Skeletal muscle cell (primary cell): Measurements from ENCODE around the gene NR3C1.
A peak's percentile ranks its signal among the peaks of the same experiment; 100 is the strongest.

ENCODE experiments used
- DNase-seq: peaks from one replicate; pipeline ENCODE4 v3.0.0-alpha.2; 2010; ENCODE audit warnings: low read depth
- H3K4me3 ChIP-seq: 2 replicates; pipeline ENCODE4 v1.5.1; 2011; ENCODE audit warnings: low read depth, mild to moderate bottlenecking, control low read depth, low read length, moderate library complexity

Gene NR3C1

DNA sequence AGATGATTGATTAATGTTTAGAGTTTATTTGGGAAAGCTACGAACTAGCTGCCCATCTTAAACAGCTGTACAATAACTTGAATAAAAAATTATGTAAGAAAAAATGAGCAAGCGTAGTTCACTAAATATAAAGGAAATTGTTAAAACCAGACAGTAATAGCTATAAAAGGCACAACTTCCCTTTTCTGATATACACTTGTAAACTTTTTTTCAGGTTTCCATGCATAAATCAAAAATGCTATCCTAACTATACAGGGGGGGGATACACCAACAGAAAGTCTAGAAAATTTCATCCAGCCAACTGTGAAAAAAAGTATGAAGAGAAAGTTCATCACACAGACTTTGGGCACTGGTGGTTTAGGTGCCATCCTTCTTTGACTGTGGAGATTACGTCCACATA lies 122.3 kb downstream of the NR3C1 start:
- no peak for DNase-seq
- H3K4me3 ChIP-seq = no peak overlapping the region

DNA sequence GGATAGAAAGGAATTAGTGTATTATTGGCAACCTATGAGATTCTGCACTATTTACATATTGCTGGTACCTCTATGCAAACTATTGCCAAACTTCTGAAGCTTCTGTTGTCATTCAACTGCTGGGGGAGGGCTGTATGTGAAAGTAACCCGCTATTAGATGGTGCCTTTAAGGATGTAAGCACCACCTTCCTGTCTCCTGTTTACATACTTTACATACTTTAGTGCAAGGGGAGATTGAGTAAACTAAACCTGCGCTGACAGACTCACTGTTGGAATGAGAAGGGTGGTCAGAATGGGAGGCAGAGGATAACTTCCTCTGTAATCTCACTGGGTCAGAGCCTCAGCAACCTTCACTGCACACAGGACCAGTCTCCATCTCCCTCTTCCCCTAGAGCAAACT lies 123.8 kb downstream of the NR3C1 start:
- DNase-seq = no peak
- H3K4me3 ChIP-seq = no peak overlapping the region

DNA sequence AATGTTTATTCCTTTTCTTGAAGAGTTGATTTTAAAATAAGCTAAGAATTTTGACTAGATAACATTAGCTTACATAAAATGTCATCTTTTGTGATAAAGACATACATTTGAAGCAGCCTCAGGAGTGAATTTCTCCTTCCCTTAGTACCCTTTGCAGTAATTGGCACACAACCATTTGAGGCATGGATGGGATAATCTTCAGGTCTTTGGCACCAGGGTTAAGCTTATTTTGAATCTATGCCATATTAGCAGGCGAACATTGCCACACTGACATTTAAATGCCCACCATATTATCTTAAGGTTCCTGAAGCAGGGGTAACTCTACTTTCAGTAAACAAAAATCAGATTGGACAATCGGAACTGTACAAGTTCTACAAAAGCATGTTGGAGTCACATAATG lies 126.0 kb downstream of the NR3C1 start:
- H3K4me3 ChIP-seq = no peak overlapping the region
- no peak for DNase-seq

DNA sequence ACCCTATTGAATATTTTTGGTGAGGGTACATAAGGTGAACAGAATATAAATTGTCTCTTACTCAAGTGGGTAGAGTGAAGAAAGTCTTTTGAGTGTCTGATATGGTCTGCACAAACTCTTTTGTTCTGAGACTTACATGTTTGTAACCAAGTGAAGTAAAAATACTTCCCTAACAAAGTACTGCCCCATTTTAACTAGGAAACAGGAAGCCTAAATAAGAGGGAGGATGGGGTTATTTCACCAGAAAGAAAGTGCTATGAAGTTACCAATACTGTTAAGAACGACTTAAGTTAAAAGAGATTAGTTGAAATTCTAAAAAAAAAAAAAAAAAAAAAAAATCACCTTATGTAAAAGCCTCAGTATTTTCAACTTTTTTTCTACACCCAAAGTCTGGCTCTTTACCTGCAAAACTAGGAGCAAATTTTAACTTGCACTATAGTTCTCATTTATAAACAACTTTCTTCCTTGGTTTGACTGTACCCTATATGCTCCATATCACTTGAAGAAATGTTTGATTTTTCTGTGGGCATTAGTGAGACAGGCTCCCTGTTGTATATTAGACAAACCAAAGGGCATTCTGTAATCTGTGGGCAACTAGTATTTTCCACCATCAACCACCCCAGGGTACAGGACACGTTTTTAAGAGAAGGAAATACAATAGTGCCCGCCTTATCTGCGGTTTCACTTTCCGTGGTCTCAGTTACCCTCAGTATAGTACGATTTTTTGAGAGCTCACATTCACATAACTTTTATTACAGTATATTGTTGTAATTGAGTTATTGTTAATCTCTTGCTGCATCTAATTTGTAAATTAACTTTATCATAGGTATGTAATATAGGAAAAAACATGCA lies 127.7 kb downstream of the NR3C1 start:
- no peak for DNase-seq
- H3K4me3 ChIP-seq = no peak overlapping the region

DNA sequence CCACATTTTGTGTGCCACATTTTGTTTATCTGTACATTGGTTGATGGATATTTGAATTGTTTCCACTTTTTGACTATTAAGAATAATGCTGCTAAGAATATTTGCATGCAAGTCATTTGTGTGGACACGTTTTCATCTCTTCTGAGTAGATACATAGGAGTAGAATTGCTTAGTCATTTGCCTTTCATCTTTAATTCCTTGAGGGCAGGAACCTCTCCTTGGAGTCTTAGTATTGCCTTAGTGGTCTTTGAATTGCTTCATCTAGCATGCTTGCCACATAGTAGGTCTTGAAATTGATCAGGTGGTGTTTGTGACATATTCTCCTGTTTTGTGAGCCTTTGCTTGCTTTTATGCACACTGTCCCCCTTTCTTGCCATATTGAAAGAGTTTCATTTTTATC lies 128.5 kb downstream of the NR3C1 start:
- no peak overlapping the region for H3K4me3 ChIP-seq
- DNase-seq = no peak

DNA sequence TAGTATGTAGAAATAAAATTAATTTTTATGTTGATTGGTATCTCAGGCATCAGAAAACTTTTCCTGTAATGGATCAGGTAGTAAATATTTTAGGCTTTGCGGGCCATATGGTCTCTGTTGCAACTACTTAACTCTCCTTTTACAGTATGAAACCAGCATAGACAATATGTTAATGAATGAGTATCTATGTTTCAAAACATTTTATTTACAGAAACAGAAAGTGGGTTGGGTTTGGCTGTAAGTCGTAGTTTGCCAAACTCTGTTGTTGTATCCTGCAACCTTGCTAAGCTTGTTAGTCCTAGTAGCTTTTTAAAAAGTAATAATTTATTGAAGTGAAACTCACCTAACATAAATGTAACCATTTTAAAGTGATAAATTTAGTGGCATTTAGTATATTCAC lies 132.1 kb downstream of the NR3C1 start:
- no peak overlapping the region for H3K4me3 ChIP-seq
- no peak for DNase-seq

DNA sequence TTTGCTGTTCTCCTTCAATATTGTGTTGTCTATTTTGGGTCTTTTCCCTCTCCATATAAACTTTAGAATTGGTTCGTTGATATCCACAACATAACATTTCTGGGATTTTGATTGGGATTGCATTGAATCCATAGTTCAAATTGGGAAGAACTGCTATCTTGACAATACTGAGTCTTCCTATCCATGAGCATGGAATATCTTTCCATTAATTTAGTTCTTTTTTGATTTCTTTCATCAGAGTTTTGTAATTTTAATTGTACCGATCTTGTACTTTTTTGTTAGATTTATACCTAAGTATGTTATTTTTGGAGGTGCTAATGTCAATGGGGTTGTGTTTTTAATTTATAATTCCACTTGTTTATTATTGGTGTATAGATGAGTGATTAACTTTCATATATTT lies 135.1 kb downstream of the NR3C1 start:
- no peak for DNase-seq

DNA sequence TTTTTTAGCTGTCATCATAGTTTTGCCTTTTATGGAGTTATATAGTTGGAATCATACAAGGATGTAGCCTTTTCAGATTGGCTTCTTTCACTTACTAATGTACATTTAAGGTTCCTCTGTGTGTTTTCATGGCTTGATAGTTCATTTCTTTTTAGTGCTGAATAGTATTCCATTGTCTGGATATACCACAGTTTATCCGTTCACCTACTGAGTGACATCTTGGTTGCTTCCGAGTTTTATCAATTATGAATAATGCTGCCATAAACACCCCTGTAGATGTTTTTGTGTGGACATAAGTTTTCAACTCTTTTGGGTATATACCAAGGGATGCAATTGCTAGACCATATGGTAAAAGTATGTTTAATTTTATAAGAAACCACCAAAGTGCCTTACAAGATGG lies 136.3 kb downstream of the NR3C1 start:
- H3K4me3 ChIP-seq = no peak overlapping the region
- DNase-seq = no peak

More for the DNA sequence above, 135.1 kb downstream of the NR3C1 start:
- no peak overlapping the region for H3K4me3 ChIP-seq

DNA sequence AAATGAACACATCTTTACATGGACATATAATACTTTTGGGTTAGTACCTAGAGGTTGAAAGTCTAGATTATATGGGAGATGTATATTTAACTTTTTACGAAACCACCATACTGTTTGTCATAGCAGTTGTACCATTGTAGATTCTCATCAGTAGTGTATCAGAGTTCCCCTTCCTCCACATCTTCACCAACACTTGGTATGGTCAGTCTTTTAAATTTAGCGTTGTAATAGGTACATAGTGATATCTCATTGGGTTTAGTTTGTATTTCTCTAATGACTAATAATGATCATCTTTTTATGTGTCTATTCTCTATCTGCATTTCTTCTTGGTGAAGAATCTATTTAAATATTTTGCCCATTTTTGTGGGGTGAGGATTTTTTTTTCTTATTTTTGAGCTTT lies 137.5 kb downstream of the NR3C1 start:
- DNase-seq = no peak
- no peak overlapping the region for H3K4me3 ChIP-seq

DNA sequence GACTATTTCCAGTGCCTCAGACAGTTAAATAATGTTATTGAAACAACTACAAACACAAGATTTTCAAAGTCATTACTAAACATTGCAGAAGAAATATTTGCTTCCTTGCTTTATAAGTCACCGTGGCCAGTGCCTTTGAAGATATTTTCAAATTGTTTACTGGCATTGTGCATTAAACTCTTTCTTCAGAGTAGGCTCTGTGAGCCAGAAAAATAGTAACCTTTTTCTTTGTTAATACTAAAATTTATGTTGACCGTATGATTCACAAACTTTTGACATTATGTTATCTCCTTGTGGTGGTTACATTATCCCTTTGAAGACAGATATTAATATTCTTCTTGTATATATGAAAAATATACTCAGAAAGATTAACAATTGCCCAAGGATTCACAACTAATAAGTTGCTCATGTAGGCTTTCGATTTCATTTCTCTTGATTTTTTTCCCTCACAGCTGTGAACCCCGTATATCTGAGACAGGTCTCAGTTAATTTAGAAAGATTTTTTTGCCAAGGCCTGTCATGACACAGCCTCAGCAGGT lies 140.1 kb downstream of the NR3C1 start:
- no peak for DNase-seq
- no peak overlapping the region for H3K4me3 ChIP-seq

DNA sequence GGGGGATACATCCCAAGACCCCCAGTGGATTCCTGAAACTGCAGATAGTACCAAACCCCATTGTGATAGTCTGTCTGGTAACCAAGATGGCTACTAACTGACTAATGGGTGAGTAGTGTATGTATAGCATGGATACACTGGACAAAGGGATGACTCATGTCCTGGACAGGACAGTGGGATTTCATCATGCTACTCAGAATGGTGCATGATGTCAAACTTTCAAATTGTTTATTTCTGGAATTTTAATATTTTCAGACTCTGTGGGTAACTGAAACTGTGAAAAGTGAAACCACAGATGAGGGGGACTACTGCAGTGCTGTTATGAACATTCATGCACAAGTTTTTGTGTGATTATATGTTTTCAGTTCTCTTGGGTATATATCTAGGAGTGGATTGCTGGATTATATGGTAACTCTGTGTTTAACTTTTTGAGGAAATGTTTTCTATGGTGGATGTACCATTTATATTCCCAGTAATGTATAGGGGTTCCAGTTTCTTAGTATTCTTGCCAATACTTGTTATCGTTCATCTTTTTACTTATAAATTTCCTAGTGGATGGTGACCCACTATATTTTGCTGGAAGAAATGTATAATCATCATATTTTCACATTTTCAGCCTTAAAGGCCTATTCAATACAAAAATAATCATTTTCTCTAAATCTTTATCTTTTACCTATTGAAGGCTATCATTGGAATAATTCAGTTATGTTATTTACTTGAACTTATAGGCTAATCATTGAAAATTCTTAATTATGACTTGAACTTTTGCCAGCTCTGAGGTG lies 140.9 kb downstream of the NR3C1 start:
- H3K4me3 ChIP-seq = no peak overlapping the region
- peak; percentile 93 for DNase-seq

DNA sequence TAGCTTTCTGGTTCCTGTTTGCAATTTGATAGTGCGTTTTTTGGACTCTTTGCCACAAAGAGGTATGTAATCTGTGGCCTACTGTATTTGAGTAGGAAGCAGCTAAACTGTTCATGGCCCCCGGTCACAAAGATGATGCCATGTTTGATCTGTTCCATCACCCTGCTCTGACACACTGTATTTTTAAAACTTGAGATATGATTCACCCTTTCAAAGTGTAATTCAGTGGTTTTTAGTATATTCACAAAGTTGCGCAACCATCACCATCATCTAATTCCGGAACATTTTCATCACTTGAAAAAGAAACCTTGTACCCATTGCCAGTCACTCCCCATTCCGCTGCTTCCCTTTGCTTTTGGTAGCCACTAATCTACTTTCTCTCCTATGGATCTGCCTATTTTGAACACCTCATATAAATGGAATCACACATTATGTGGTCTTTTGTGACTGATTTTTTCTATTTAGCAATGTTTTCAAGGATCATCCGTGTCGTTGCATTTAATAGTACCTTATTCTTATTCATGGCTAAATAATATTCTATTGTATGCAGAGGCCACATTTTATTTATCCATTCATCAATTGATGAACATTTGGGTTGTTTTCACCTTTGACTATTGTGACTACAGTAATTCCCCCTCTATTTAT lies 141.6 kb downstream of the NR3C1 start:
- DNase-seq = peak; percentile 81
- H3K4me3 ChIP-seq = no peak overlapping the region

DNA sequence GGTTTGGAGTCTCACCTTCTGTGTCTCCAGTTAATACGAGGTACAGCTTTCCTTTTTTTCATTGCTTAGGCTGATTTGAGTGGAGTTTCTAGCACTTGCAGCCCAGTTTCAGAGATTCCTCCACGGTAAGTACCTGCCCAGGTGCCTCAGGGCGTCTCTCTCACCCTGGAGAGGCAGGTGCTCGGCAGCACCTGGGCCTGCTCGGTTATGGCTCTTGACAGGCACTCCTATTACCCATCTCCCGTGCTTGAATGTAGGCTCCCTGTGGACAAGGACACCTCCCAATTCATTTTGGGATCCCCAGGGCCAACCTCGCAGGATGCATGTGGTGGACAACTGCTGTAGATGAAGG lies 144.3 kb downstream of the NR3C1 start:
- no peak for DNase-seq

DNA sequence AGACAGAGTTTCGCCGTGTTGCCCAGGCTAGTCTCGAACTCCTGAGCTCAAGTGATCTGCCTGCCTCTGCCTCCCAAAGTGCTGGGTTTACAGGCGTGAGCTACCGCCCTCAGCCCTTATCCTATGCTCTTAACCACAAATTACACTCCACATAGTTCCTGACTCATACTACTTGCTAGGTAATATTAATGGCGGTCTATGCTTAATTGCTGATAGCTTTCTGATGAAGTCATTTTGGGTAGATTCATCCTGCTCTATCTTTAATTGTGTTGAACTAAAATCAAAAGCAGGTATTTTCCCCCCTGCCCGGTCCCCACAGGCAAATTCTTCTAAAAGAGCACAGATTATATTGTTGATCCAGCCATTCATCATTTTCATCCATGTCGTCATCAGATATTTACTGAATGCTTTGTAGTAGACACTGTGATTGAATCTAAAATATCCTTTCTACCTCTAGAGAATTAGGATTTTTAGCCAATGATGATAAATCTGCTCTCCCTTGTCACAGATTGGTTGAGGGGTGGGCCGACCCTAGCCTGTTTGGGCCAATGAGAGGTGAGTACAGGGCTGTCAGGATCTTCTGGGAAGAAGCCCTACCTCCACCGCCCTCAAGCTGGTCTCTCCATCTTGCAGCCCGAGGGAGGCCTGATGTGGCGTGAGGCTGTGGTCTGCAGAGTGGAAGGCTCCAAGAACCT lies 144.8 kb downstream of the NR3C1 start:
- no peak for DNase-seq
- no peak overlapping the region for H3K4me3 ChIP-seq

More for the DNA sequence above, 144.3 kb downstream of the NR3C1 start:
- no peak overlapping the region for H3K4me3 ChIP-seq

DNA sequence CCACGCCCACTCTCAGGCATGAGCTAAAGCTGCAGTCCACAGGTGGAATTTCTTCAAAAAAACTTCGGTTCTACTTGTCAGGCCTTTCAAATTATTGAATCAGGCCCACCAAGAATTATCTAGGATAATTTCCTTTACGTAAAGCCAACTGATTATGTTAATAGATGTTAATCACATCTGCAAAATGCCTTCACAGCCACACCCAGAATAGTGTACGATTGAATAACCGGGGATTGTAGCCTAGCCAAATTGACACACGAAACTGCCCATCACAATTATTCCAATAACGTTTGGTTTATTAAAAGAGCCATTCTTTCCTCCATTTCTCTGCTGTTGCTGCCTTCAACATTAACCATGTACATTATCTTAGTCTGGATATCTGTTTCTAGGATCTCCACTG lies 148.7 kb downstream of the NR3C1 start:
- H3K4me3 ChIP-seq = no peak overlapping the region
- DNase-seq = no peak

DNA sequence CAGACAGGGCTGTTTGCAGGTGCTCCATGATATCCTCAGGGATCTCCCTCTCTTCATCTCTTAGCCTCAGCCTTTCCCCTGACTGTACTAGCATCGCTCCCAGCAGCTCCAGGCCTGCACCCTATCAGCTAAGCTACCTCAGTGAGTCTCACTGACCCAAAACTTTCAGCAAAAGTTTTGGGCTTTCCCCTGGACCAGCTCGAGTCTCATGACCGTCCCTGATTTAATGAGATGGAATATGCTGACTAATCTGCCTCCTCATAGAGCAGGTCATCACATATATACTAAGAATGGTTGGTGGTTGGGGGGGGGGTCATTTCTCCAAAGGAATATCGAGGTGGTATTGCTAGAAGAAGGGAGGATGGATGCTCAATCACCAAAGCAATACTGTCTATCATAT lies 151.5 kb downstream of the NR3C1 start:
- DNase-seq = no peak
- H3K4me3 ChIP-seq = no peak overlapping the region

DNA sequence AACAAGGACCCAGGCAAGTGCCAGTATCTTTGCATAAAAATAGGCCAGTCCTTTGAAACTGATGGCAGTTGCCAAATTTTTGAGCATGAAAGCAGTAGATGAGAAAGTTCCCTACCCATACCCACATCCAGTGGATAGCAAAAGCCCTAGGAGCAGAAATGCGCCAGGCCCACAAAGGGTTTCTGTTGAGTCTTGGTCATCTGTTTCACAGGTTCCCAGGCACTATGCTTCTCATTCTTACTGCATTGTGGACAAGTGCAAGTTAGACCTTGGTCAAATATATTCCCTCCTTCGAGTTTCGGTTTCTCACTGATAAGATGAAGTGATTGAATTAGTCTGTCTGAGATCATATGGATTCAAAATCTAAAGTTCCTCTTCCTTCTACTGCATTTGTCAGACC lies 152.3 kb downstream of the NR3C1 start:
- no peak overlapping the region for H3K4me3 ChIP-seq
- DNase-seq = no peak

DNA sequence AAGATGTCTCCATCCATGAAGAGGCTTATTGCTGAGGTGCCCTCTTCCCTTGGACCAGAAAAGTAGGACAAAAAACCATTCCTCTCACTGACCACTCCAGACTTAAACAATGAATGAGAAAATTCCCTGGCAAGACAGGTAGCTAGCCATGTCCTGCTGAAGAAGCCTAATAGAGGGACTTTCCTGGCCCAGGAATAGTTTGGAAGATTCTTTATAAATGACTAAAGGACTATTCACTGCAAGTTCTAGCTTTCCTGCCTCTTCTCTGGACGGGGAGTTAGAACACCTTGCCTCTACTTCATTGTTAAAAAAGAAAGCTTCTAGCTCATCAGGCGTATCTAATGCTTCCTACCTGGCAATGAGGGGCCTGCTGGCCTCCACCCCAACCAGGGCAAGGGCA lies 153.6 kb downstream of the NR3C1 start:
- no peak for DNase-seq
- H3K4me3 ChIP-seq = no peak overlapping the region

DNA sequence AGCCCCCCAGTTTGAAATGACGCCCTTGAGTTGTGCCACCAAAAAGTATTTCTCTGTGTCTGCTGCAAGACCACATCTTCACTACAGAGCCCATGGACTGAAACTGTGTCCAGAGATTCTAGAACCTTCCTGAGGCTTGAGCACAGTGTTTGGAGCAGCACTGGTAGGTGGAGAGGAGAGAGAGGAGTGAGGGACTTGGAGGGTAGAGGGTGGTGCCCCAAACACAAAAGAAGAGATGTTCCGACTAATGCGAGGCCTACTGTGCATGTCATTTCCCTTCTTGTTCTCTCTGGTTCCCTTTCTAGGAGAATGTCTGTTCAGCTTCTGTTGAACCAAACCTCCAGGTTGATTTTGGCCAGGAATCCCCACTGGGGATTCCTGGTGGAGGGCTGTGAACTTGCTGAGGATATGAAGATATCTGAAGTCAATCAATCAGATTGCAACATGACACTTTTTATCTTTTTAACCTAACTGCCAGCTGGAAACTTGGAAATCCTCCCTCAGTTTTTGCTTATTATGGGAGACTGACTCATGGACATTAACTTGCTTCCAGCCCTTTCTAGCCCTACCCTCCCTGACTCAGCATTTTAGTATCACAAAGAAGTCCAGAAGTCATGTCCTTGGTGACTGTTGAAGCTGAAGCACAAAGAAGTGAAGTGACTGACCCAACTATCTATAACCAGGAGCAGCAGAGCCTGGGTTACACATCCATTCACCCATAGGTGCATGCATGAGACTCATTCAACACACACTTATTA lies 154.5 kb downstream of the NR3C1 start:
- DNase-seq = no peak
- H3K4me3 ChIP-seq = no peak overlapping the region
